Measurements from ENCODE around the gene RREB1. TPM values are rescaled to one million over a fixed set of nuclear protein-coding genes. Genes with fewer than 3 reads are reported as not detected.

Gene RREB1
- total RNA-seq, 1 donor from 2014 or later, result 28.3 TPM

DNA sequence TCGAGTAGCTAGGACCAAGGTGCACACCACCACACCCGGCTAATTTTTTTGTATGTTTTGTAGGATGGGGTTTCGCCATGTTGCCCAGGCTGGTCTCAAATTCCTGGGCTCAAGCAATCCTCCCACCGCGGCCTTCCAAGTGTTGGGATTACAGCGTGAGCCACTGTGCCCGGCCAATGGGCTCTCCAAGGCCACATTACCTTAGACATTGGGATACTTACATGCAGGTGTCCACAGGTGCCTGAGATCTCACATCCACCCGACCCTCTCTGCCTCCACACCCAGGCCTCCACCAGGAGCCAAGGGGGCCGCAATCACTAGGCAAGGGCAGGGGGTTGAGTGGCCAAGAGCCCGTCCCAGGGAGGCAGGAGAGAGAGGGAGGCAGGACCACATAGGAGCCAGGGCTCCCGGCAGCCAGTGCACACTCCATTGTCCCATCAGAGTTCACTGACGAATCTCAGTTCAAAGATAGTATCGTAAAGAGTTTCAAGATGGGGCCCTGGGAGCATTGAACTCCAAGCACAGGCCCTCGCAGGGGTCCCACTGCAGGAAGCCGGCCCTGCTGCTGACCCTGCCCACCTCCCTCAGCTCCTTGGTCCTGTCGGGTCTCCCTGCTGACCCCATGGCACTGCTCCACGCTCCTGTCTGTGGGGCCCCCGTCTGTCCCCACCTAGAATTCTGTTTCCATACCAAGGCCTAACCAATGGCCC lies 149.9 kb downstream of the RREB1 start:
- H3K9me3 Mint-ChIP-seq, result no peaks in the 10 kb centered on the region
- peak overlapping the region; percentile 12 for H3K27ac Mint-ChIP-seq (ENCODE audit: unreplicated experiment)
- H3K27me3 Mint-ChIP-seq (ENCODE audit: low read depth), result no peaks in the 10 kb centered on the region
- TF ChIP-seq, protein P1, sequence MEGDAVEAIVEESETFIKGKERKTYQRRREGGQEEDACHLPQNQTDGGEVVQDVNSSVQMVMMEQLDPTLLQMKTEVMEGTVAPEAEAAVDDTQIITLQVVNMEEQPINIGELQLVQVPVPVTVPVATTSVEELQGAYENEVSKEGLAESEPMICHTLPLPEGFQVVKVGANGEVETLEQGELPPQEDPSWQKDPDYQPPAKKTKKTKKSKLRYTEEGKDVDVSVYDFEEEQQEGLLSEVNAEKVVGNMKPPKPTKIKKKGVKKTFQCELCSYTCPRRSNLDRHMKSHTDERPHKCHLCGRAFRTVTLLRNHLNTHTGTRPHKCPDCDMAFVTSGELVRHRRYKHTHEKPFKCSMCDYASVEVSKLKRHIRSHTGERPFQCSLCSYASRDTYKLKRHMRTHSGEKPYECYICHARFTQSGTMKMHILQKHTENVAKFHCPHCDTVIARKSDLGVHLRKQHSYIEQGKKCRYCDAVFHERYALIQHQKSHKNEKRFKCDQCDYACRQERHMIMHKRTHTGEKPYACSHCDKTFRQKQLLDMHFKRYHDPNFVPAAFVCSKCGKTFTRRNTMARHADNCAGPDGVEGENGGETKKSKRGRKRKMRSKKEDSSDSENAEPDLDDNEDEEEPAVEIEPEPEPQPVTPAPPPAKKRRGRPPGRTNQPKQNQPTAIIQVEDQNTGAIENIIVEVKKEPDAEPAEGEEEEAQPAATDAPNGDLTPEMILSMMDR (conservative IDR thresholded peaks at IDR 0.05), result no peak
- peaks cover 21% of the 10 kb centered on the region for H3K4me1 Mint-ChIP-seq
- DNase-seq (ENCODE audit: low read depth, low spot score), result no peak
- H3K4me3 Mint-ChIP-seq, result no peak overlapping the region
- H3K36me3 Mint-ChIP-seq (ENCODE audit: low read depth), result no peaks in the 10 kb centered on the region

DNA sequence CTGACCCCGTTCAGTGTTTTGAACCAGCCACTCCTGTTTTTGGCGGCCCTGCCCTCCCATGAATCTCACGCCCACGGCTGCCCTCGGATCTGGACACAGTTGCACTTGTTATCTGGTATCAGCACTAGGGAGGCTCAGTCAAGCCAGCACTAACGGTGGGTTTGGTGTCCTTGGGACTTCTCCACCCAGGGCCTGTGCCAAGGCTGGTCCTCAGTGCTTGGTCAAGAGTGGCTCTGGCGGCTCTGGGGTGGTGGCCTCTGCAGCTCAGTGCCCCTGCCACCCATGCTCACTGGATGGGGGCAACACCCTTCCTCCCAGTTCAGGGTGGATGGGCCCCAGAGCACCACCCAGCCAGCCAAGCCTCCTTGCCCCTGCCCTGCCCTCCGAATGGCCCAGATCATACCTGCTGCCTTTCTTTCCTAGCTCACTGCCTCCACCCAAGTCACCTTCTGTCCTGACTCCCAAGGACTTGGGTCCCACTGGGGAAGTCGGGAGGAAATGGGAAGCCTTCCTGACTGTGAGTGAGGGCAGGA lies 150.5 kb downstream of the RREB1 start:
- Mint-ChIP-seq H3K36me3 (ENCODE audit: low read depth) (no peaks in the 10 kb centered on the region), H3K27ac (ENCODE audit: unreplicated experiment) (peak overlapping the region; percentile 12), H3K9me3 (no peaks in the 10 kb centered on the region), H3K27me3 (ENCODE audit: low read depth) (no peaks in the 10 kb centered on the region), H3K4me1 (peaks cover 21% of the 10 kb centered on the region), H3K4me3 (no peak overlapping the region)
- TF ChIP-seq, protein P1 (conservative IDR thresholded peaks at IDR 0.05), result no peak
- DNase-seq (ENCODE audit: low read depth, low spot score), result no peak

DNA sequence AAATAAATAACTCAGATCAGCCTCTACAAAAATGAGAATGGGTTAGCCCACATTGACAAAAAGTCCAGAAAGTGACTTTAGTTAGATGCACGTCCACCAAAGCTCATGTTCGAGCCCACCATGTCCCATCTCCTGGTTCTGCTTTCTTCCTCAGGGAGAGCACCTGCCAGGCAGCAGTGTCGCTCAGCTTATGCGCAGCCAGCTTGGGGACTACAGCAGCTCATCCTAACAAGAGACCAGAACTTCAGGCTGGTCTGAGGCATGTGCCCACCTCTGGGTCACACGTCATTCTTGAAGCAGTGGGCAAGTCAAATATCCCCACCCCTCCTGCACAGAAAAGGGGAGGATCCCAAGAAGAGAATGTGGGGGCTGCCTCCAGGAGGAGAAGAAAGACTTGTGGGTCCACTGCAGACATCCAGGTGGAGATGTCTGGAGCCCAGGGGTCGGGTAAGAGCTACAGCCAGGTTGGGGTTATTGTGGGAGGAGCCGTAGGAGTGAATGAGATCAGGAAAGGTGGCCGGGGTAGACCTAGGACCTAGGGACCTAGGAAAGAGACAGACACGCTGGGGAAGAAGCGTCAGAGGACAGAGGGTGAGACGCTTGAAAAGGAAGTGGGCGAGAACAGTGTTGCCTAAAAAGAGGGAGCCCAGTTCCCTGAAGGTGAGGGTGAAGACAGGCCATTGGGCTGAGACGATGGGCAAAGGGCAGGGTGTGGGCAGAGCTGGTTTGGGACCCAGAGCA lies 152.7 kb downstream of the RREB1 start:
- Mint-ChIP-seq H3K9me3 (no peaks in the 10 kb centered on the region), H3K4me3 (peak overlapping the region; percentile 93), H3K27me3 (ENCODE audit: low read depth) (no peaks in the 10 kb centered on the region), H3K36me3 (ENCODE audit: low read depth) (no peaks in the 10 kb centered on the region), H3K4me1 (peaks cover 21% of the 10 kb centered on the region), H3K27ac (ENCODE audit: unreplicated experiment) (peak overlapping the region; percentile 97)
- DNase-seq (ENCODE audit: low read depth, low spot score), result no peak
- TF ChIP-seq, protein P1 (conservative IDR thresholded peaks at IDR 0.05), result no peak

- Mint-ChIP-seq H3K4me1 (peaks cover 21% of the 10 kb centered on the region), H3K4me3 (peak overlapping the region; percentile 93), H3K27ac (ENCODE audit: unreplicated experiment) (peak overlapping the region; percentile 97), H3K36me3 (ENCODE audit: low read depth) (no peaks in the 10 kb centered on the region), H3K9me3 (no peaks in the 10 kb centered on the region), H3K27me3 (ENCODE audit: low read depth) (no peaks in the 10 kb centered on the region)
- TF ChIP-seq, protein P1 (conservative IDR thresholded peaks at IDR 0.05), result no peak
- DNase-seq (ENCODE audit: low read depth, low spot score), result peak; percentile 78
Measured at GRCh38 chr6:7261032-7261841, 153.5 kb downstream of the RREB1 start.

- peaks cover 4% of the 10 kb centered on the region for H3K36me3 Mint-ChIP-seq (ENCODE audit: low read depth)
- H3K4me1 Mint-ChIP-seq, result peaks cover 21% of the 10 kb centered on the region
- no peak for DNase-seq (ENCODE audit: low read depth, low spot score)
- H3K9me3 Mint-ChIP-seq, result no peaks in the 10 kb centered on the region
- peak overlapping the region; percentile 93 for H3K4me3 Mint-ChIP-seq
- no peak overlapping the region for H3K27ac Mint-ChIP-seq (ENCODE audit: unreplicated experiment)
- no peaks in the 10 kb centered on the region for H3K27me3 Mint-ChIP-seq (ENCODE audit: low read depth)
- TF ChIP-seq, protein P1 (conservative IDR thresholded peaks at IDR 0.05), result no peak
Measured at GRCh38 chr6:7261852-7262461, 154.2 kb downstream of the RREB1 start.

Data from neural crest cell (in vitro differentiated cells).